GM21825 (cell line): ENCODE measurements around the gene MT1E.
"Not testable (repeated sequence)": the region's sequence is repeated elsewhere in the genome, so short reads cannot be mapped to it uniquely, and the experiment has no call there.

Experiments
- ATAC-seq: cut with Tn5 transposase; IDR thresholded peaks from one replicate; pipeline ENCODE4 v1.9.1; 2021; ENCODE audit warnings: mild to moderate bottlenecking, moderate library complexity; ENCODE audit not compliant: unreplicated experiment

MT1E gene

GRCh38 chr16:56606476-56607108 lies 19.0 kb upstream of the MT1E start:
- no peak for ATAC-seq

GRCh38 chr16:56607109-56607618 lies 18.4 kb upstream of the MT1E start:
- ATAC-seq, result no peak

- ATAC-seq, result no peak
These were observed 17.9 kb upstream of the MT1E start for GRCh38 chr16:56607675-56608042.

- ATAC-seq, result peak; percentile 82
These were observed 17.3 kb upstream of the MT1E start, which contains the start of gene MT2A for GRCh38 chr16:56608043-56608875. MT2A (plus strand) TSS chr16:56608584; CDS start chr16:56608656, 72 bp downstream.

GRCh38 chr16:56608876-56609462 lies 16.6 kb upstream of the MT1E start:
- no peak for ATAC-seq

GRCh38 chr16:56609463-56609921 lies 16.1 kb upstream of the MT1E start:
- ATAC-seq, result no peak

GRCh38 chr16:56610017-56610608 lies 15.5 kb upstream of the MT1E start:
- no peak for ATAC-seq

- no peak for ATAC-seq
These were observed 14.9 kb upstream of the MT1E start for GRCh38 chr16:56610609-56611111.

- ATAC-seq, result no peak
These were observed 14.2 kb upstream of the MT1E start for GRCh38 chr16:56611281-56611833.

- ATAC-seq, result no peak
These were observed 11.9 kb upstream of the MT1E start for GRCh38 chr16:56613706-56614105.

GRCh38 chr16:56614549-56614991 lies 11.0 kb upstream of the MT1E start:
- ATAC-seq, result no peak

- ATAC-seq, result no peak
These were observed 10.2 kb upstream of the MT1E start for GRCh38 chr16:56615353-56615752.

- no peak for ATAC-seq
These were observed 8.9 kb upstream of the MT1E start for GRCh38 chr16:56616608-56617211.

- ATAC-seq, result no peak
These were observed 8.1 kb upstream of the MT1E start for GRCh38 chr16:56617212-56618085.

GRCh38 chr16:56618138-56618537 lies 7.4 kb upstream of the MT1E start:
- ATAC-seq, result no peak

GRCh38 chr16:56620339-56620897 lies 5.2 kb upstream of the MT1E start:
- ATAC-seq, result no peak

- ATAC-seq, result not testable (repeated sequence)
These were observed 3.7 kb upstream of the MT1E start for GRCh38 chr16:56621665-56622445.

GRCh38 chr16:56623184-56623583 lies 2.4 kb upstream of the MT1E start:
- not testable (repeated sequence) for ATAC-seq
